HAP-1 (cell line): ENCODE measurements around the gene GRB10.

Experiments used
- DNase-seq, 2 experiments: peaks; one replicate each; pipeline ENCODE4 v3.0.0-alpha.2; 2016 to 2020; ENCODE audit warnings: low spot score in 2 of 2
- H3K27me3 ChIP-seq: fragments of 250-450 bp; sonication (Bioruptor Pico); 2 replicates; pipeline ENCODE4 v1.5.1; 2020; ENCODE audit warnings: low read depth, mild to moderate bottlenecking, moderate library complexity
- H3K36me3 ChIP-seq: fragments of 250-450 bp; sonication (Bioruptor Pico); replicated peaks from 2 replicates; pipeline ENCODE4 v1.5.1; 2020; ENCODE audit warnings: mild to moderate bottlenecking
- H3K4me1 ChIP-seq: fragments of 250-450 bp; sonication (Bioruptor Pico); 2 replicates; pipeline ENCODE4 v1.5.1; 2020; ENCODE audit warnings: mild to moderate bottlenecking
- H3K4me3 ChIP-seq: fragments of 250-450 bp; sonication (Bioruptor Pico); 2 replicates; pipeline ENCODE4 v1.5.1; 2020; ENCODE audit warnings: mild to moderate bottlenecking, moderate library complexity
- H3K9me3 ChIP-seq: fragments of 250-450 bp; sonication (Bioruptor Pico); 2 replicates; pipeline ENCODE4 v1.5.1; 2020; ENCODE audit warnings: mild to moderate bottlenecking, moderate library complexity
- in situ Hi-C: fragments of 300-500 bp; cut with MboI; formaldehyde crosslinking; loops from 3 replicates; pipeline ENCODE4 v1.14.3; 2020; ENCODE audit warnings: low sequenced_read_pairs, inconsistent platforms, mixed read lengths

Gene GRB10

GRCh38 chr7:50757703-50758390 is 24.8 kb downstream of the GRB10 start:
- H3K36me3 ChIP-seq, result peaks cover 6% of the 10 kb centered on the region
- no peak for DNase-seq
- in situ Hi-C loops, result no loop called here
- H3K9me3 ChIP-seq, result no peaks in the 10 kb centered on the region
- no peak overlapping the region for H3K4me3 ChIP-seq
- no peaks in the 10 kb centered on the region for H3K4me1 ChIP-seq
- no peaks in the 10 kb centered on the region for H3K27me3 ChIP-seq

GRCh38 chr7:50756180-50756579 is 26.5 kb downstream of the GRB10 start:
- no peaks in the 10 kb centered on the region for H3K9me3 ChIP-seq
- no peak overlapping the region for H3K4me3 ChIP-seq
- no peaks in the 10 kb centered on the region; the same call in 1 of the 2 replicates for H3K36me3 ChIP-seq
- in situ Hi-C loops, result no loop called here
- no peaks in the 10 kb centered on the region for H3K27me3 ChIP-seq
- no peaks in the 10 kb centered on the region; the same call in 1 of the 2 replicates for H3K4me1 ChIP-seq
- DNase-seq, result no peak

- DNase-seq, result no peak
- Histone ChIP-seq H3K4me1 (no peaks in the 10 kb centered on the region; the same call in 1 of the 2 replicates), H3K36me3 (no peaks in the 10 kb centered on the region; the same call in none of the 2 replicates), H3K27me3 (no peaks in the 10 kb centered on the region), H3K4me3 (no peak overlapping the region), H3K9me3 (no peaks in the 10 kb centered on the region)
- in situ Hi-C loops, result no loop called here
Measured at GRCh38 chr7:50754684-50755083, 28.0 kb downstream of the GRB10 start.

GRCh38 chr7:50754241-50754640 is 28.5 kb downstream of the GRB10 start:
- Histone ChIP-seq H3K9me3 (no peaks in the 10 kb centered on the region), H3K4me3 (no peak overlapping the region), H3K36me3 (no peaks in the 10 kb centered on the region; the same call in none of the 2 replicates), H3K27me3 (no peaks in the 10 kb centered on the region), H3K4me1 (no peaks in the 10 kb centered on the region; the same call in 1 of the 2 replicates)
- in situ Hi-C loops, result no loop called here
- no peak for DNase-seq

DNA sequence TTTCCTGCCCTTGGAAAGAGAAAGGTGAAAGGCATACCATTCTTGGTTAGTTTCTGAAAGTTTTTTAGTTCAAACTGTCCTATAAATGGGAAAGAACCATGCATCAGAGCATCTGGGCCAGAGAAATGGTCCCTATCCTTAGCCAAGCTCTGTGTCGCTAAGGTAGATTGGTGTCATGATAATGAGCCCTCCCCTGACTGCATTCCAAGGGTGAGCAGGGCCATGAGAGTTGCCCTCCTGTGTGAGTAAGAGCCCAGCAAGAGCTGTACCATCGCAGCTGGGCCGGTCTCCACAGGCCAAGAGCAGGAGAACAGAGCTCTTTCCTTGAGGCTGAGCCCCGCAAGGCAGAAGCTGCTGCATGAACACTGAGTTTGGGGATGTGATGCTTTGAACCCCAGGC is 30.3 kb downstream of the GRB10 start:
- Histone ChIP-seq H3K36me3 (peaks cover 8% of the 10 kb centered on the region), H3K9me3 (no peaks in the 10 kb centered on the region), H3K27me3 (no peaks in the 10 kb centered on the region), H3K4me1 (no peaks in the 10 kb centered on the region; the same call in 1 of the 2 replicates), H3K4me3 (no peak overlapping the region)
- no peak for DNase-seq
- in situ Hi-C loops, result no loop called here

DNA sequence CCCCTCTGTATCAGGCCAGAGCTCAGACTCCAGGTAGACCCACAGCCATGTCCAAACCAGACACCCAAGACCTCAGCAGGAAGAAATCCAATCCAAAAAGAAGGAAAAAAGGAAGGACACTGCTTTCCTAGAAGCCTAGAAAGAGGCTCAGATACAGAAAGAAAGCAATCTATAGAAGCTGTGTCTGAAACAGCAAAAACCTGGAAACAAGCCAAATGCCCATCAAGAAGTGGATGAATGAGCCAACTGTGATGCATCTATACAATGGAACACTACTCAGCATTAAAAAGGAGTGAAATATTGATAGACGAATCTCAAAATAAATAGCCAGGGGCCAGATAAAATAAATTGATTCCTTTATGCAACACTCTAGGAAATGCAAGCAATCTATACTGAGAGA is 31.6 kb downstream of the GRB10 start:
- H3K9me3 ChIP-seq, result no peaks in the 10 kb centered on the region
- H3K27me3 ChIP-seq, result no peaks in the 10 kb centered on the region
- peaks cover 9% of the 10 kb centered on the region for H3K36me3 ChIP-seq
- DNase-seq, result no peak
- in situ Hi-C loops, result no loop called here
- H3K4me1 ChIP-seq, result no peaks in the 10 kb centered on the region; the same call in 1 of the 2 replicates
- no peak overlapping the region for H3K4me3 ChIP-seq

- Histone ChIP-seq H3K4me1 (no peaks in the 10 kb centered on the region; the same call in 1 of the 2 replicates), H3K9me3 (no peaks in the 10 kb centered on the region), H3K36me3 (peaks cover 11% of the 10 kb centered on the region), H3K27me3 (no peaks in the 10 kb centered on the region), H3K4me3 (no peak overlapping the region)
- DNase-seq, result no peak
- in situ Hi-C loops, result no loop called here
Measured at GRCh38 chr7:50749896-50750295, 32.8 kb downstream of the GRB10 start.

DNA sequence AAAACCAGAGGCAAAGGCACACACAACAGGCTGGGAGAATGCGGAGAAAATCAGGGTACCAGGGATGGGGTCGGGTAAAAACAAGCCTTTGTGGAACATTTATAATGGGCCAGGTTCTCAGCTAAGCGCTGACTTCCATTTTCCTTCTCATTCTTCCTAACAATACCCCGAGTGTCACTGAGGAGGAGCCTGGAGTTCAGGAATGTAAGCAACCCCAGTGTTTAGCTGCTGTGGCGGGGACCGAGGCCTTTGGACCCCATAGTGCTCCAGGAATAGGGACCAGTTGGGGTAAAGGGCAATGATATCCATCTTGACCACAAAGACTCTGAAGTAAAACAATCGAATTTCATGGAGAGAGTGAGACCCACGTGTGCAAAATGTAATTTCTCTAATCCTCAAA is 34.2 kb downstream of the GRB10 start:
- in situ Hi-C loops, result no loop called here
- no peaks in the 10 kb centered on the region; the same call in 1 of the 2 replicates for H3K4me1 ChIP-seq
- no peak overlapping the region for H3K4me3 ChIP-seq
- H3K27me3 ChIP-seq, result no peaks in the 10 kb centered on the region
- H3K9me3 ChIP-seq, result no peaks in the 10 kb centered on the region
- DNase-seq, result no peak
- H3K36me3 ChIP-seq, result peaks cover 16% of the 10 kb centered on the region

- Histone ChIP-seq H3K9me3 (no peaks in the 10 kb centered on the region), H3K27me3 (no peaks in the 10 kb centered on the region), H3K36me3 (peaks cover 16% of the 10 kb centered on the region), H3K4me1 (peaks cover 4% of the 10 kb centered on the region), H3K4me3 (no peak overlapping the region)
- in situ Hi-C loops, result no loop called here
- DNase-seq, result no peak
Measured at GRCh38 chr7:50745835-50746234, 36.9 kb downstream of the GRB10 start.

DNA sequence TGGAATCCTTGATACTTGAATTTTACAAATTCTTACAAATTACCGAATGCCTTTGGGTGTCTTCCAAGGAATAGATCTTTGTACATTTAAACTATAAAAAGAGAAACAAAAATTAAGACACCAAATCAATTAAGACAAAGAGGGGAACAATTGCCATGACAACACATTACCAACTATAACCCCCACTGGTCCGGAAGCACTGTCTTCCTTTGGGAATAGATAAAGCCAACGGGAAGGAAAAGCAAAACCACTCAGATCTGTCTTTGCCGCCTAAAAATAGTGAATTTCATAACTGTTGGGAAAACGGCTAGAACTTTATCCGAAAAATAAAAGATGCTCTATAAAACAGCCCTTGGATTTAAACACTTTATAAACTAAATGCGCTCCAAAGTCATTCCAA is 37.4 kb downstream of the GRB10 start:
- peaks cover 4% of the 10 kb centered on the region for H3K4me1 ChIP-seq
- no peaks in the 10 kb centered on the region for H3K27me3 ChIP-seq

DNA sequence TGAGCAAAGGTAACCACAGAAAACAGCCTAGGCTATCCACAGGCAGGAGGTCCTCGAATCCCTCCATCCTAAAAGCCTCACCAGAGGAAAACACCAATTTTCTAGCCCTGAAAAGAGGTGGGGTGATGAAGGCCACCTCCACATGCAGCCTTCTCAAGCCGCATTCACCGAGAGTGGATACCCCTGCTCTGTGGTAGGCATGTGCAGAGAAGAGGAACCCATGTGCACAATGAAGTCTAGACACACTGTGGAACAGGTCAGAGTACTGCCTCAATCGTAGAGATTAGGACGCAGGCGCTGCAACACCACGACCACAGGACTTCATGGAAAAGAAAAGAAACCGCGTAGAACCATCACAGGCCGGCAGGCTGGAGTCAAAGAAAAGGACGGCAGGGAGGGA is 38.8 kb downstream of the GRB10 start:
- Histone ChIP-seq H3K9me3 (no peaks in the 10 kb centered on the region), H3K4me3 (no peak overlapping the region), H3K36me3 (peaks cover 16% of the 10 kb centered on the region), H3K27me3 (no peaks in the 10 kb centered on the region), H3K4me1 (peaks cover 11% of the 10 kb centered on the region)
- in situ Hi-C loops, result no loop called here
- no peak for DNase-seq

More for the DNA sequence above, 37.4 kb downstream of the GRB10 start:
- DNase-seq, result no peak
- Histone ChIP-seq H3K9me3 (no peaks in the 10 kb centered on the region), H3K36me3 (peaks cover 16% of the 10 kb centered on the region), H3K4me3 (no peak overlapping the region)
- in situ Hi-C loops, result no loop called here

DNA sequence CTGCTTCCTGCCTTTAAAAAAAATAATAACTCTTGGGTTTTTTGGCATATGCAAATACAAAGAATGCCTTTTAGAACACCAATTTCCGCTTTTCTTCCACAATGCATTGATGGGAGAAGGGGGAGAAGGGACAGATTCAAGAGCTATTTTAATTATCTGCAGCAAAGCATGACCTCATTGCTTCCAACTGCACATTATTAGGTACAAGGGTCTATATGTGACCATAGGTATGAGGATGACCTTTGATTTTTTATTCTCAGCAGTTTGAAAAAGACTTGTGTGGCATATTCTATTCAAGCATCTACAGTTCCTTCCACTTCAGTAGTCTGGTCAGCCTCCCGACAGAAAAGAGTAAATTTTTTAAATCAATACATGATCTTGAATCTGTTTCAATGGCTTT is 39.7 kb downstream of the GRB10 start:
- in situ Hi-C loops, result no loop called here
- DNase-seq, result no peak
- peaks cover 11% of the 10 kb centered on the region for H3K4me1 ChIP-seq

GRCh38 chr7:50742401-50742800 is 40.3 kb downstream of the GRB10 start:
- DNase-seq, result no peak
- H3K4me3 ChIP-seq, result no peak overlapping the region
- no peaks in the 10 kb centered on the region for H3K27me3 ChIP-seq
- in situ Hi-C loops, result no loop called here
- H3K36me3 ChIP-seq, result peaks cover 8% of the 10 kb centered on the region; the same call in 1 of the 2 replicates
- H3K4me1 ChIP-seq, result peaks cover 11% of the 10 kb centered on the region
- no peaks in the 10 kb centered on the region for H3K9me3 ChIP-seq

More for the DNA sequence above, 39.7 kb downstream of the GRB10 start:
- no peaks in the 10 kb centered on the region for H3K27me3 ChIP-seq
- H3K36me3 ChIP-seq, result peaks cover 8% of the 10 kb centered on the region; the same call in 1 of the 2 replicates
- no peaks in the 10 kb centered on the region for H3K9me3 ChIP-seq
- no peak overlapping the region for H3K4me3 ChIP-seq

DNA sequence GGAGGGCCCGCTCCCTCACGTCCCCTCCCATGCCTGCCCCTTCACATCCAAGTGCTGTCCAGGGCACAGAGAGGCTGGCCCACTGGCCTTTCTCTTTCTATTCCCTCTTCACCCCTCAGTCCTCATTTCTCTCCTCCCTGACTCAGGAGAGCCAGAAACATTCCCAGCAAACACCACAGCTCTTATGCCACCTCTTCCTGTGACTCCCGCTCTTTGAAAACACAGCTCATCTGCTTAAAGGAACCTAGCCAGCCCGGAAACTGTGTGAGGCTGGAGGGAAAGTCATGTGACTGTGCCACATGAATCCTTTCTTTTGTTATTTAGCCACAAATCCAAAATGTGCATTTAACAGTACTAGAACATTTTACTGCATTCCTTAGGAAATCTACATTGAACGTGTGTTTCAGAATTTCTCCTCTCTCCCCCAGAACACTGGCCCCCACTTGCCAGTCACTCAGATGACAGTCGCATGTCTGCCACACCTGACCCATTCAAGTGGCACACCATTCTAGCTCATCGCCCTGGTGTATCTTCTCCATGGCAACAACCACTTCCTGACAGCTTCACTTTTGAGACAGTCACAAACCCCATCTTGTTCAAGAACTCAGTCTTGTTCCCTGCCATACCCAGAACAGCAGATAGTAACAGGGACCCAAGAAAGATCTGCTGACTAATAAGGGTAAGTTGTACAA is 42.8 kb downstream of the GRB10 start:
- DNase-seq, result peak; percentile 11 to 29
- H3K4me3 ChIP-seq, result no peak overlapping the region
- H3K36me3 ChIP-seq, result peaks cover 5% of the 10 kb centered on the region; the same call in 1 of the 2 replicates
- peaks cover 11% of the 10 kb centered on the region for H3K4me1 ChIP-seq
- no peaks in the 10 kb centered on the region for H3K27me3 ChIP-seq
- in situ Hi-C loops, result no loop called here
- H3K9me3 ChIP-seq, result no peaks in the 10 kb centered on the region
